ENCODE data around the gene IL2RA.
"Not testable (repeated sequence)": the region's sequence is repeated elsewhere in the genome, so short reads cannot be mapped to it uniquely, and the experiment has no call there.

IL2RA gene

DNA sequence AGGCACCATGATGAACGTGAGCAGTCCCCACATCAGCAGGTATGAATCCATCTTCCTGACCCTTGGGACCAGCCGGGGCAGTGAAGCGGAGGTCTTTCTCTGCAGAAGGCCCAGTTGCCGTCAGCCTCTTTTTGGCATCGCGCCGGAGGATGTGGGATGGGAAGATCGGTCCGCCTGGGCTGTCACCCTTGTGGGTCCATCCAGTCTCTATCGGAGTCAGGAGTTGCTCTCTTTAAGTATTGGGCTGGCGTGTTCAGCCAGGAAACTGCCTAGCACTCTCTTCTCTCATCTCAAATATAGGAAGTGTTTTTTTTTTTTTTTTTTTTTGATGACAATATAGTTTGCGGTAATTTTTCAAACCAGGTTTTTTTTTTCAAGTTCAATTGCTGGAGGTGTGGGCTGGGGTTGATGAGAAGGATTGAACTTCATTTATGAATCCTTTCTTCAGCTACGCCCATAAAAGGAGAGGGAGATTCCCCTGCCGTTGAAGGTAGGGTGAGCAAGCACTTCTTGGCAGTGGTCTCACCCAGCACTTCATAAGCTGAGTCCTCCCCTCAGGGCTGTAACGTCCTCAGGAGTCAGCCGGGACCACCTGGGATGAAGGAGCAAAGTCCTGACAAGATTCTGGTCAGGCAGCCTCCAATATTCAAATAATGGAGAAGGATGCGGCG, at the start of gene IL2RA:
TSS of gene IL2RA (minus strand) at position 267 of the 671 bp plus-strand sequence. CDS start at position 51, 216 bp downstream.
- no peak for DNase-seq

DNA sequence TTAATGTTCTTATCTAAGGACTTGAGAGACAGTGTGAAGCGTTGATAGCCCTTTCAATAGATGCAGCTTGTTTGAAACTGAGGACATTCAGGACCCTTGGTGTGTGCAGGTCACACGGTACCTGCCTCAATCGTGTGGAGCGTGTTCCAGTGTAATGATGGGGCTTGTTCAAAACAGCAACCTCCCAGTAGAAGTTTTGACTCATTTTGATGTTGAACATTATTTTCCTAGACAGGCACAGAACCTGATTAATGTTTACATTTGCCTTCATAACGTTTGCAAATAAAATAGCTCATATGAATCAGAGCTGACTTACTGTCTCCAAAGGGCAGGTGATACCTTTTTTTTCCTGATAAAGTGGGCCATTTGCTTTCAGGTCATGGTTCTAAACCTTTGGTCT, 48.0 kb upstream of the IL2RA start:
- DNase-seq, result no peak

DNA sequence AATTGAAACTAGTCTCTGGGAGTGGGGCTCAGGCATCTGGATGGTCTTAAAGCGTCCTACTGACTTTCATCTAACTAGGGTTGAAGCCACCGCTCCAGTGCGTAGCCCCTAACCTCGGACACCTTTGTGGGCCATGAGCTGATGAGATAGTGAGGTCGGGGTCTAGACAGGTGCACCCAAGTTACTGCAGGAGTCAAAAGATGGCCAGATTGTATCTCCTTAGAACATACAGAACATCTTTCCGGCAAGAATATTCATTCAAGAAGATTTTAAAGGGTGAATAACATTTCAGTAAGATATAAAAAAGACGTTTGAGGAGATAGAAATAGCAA, 47.2 kb upstream of the IL2RA start:
- no peak for DNase-seq

DNA sequence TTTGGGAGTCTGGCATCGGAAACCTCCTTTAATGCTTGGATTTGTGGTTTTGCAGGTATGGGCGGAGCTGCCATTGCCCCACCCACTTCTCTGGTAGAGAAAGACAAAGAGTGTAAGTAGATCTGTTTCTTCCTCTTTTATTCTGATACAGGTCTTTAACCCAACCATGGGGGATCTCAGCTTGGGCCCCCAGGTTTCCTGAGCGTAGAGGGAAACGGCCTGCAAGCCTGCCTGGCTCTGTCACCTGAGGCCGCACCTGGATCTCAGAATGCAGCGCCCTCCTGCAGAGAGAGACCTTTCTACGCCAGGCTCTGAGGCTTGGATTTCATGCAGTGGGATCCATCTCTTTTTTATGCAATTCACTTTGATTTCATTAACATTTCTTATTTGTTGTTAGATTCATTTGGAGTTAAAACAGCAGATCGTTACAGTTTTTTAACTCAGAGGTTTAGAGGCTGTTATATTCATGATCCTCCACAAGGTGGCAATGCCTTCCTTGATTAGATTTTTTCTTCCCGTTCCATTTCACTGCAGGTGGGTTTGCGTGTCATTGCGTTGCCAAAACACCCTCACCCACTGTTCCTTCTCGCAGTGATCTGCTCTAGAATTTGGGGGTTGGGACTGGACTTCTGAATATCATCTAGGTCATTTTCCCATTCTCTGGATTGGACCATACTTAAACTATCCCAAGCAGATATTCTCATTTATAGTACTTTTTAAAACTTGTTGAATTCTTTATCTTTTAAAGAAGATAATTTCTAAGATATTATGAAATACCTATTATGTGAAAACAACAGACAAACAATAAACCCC, 46.7 kb upstream of the IL2RA start:
- no peak for DNase-seq

DNA sequence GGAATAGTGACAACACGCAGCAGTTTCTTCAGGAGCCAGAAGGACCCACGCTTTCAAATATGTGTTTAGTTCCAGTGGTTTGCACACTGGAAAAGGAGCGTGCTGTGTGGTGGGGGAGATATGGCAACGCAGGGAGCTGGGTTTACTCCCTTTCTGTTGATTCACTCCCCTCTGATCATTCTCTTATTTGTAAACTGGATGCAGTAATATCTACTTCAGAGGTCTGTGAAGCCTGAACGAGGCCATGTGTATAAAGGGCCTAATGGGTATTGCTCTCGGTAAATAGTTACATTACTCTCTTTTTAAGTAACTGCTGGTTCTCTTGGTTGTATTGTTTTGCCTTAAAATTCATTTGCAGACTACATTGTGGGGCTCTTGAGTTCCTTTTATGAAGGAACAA, 45.9 kb upstream of the IL2RA start:
- no peak for DNase-seq

DNA sequence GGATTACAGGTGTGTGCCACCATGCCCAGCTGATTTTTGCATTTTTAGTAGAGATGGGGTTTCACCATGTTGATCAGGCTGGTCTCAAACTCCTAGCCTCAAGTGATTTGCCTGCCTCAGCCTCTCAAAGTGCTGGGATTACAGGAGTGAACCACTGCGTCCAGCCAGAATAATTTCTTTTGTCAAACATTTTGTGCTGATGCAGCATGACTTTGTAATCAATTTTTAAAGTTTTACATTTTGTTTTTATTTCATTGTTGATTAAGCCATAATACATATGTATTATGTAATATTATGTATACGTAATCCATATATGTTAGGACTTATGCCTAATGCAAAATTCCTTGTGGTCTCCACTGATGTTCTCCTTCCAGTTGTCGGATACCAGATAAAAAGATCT, 45.4 kb upstream of the IL2RA start:
- DNase-seq, result not testable (repeated sequence)

DNA sequence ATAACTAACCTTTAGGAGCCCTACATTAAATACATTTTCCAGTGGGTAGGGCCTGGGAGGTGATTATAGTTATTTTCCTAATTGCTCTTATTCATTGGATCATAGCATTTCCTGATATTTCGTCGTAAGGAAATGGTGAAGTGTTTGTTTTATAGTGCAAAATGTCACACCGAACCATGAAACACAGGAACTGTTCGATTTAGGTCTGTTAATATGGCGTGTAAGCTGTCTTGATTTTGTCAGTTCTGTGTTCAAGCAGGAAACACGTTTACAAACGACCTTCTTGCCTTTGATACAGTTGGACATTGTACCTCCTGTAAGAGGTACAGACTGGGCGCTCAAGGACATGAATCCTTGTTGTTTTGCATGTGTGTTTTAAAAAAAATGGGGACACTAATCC, 41.4 kb upstream of the IL2RA start:
- DNase-seq, result no peak

DNA sequence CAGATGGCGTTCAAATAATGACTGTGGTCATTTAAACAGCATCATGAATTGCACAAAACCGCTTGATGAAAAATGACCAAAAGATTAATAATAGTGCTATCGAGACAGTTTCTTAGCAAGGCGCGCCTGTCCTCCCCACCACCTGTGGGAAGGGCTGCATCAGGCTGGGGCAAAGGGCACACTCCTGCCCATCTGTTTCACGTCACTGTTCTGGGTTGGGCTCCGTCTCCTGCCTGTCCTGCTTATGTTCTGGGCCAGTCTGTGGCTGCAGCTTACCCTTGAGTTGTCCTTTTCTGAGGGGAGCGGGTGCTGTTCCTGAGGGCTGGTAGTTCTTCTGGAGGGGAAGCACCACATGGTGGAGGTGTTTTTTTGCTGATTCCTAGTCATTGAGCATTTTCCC, 40.0 kb upstream of the IL2RA start:
- no peak for DNase-seq

DNA sequence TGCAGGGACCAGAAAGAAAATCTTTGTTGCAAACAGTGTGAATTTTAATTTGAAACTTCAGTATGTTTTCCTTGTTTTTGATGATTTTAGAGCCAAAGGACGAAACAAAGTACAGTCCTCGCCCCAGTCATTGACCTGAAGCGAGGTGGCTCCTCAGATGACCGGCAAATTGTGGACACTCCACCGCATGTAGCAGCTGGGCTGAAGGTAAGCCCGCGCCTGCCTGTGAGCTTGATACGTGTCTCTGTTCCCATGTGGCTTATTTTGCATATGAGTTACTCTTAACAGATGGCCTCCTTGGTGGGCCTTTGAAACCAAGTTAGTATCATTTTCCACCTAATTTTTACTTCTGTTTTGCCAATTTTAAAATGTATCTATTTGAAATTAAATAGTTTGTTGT, 39.0 kb upstream of the IL2RA start:
- no peak for DNase-seq

DNA sequence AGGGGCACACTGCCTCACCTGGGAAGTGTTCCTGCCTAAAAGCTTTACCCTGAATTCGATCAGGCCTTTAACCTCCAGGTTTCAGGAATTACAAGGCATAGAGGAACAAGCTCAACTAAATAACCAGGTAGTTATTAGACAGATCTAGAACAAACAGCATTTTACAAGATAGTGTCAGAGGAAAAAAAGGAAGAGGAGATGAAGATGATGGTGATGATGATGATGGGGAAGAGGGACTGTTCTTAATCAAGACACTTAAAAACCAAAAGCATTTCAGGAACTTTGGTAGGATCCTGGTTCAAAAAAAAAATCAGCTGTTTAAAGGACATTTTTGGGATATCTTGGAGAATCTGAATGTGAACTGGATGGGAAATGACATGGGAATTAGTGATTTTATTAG, 38.2 kb upstream of the IL2RA start:
- DNase-seq, result no peak

DNA sequence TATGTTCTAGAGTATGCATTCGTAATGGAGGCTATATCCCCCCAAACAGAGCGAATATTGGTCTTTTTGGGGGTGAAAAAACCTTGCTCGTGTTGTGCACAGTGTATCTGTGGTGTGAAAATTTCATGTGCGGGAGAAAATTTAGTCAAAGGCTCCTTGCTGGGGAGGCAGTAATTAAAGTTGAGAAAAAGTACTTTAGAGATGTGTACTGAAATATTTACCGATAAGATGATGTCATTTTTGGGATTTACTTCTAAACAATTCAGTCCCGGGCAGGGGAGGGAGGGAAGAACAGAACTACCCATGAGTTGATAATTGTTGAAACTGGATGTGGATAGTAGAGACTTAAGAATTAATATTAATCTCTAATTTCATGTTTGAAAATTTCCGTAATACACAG, 36.0 kb upstream of the IL2RA start:
- DNase-seq, result no peak

DNA sequence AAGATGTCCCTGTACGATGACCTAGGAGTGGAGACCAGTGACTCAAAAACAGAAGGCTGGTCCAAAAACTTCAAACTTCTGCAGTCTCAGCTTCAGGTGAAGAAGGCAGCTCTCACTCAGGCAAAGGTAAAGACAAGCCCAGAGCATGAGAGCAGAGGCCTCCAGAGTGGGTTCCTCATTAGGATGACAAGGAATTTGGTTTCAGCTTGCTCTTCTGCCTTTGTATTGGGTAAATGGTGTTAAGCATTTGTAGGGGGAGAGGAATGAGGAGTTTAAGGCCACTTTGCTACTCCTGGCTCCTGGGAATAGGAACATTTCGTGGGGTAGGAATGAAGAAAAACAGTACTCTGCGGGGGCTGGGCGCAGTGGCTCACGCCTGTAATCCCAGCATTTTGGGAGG, 34.9 kb upstream of the IL2RA start:
- no peak for DNase-seq

DNA sequence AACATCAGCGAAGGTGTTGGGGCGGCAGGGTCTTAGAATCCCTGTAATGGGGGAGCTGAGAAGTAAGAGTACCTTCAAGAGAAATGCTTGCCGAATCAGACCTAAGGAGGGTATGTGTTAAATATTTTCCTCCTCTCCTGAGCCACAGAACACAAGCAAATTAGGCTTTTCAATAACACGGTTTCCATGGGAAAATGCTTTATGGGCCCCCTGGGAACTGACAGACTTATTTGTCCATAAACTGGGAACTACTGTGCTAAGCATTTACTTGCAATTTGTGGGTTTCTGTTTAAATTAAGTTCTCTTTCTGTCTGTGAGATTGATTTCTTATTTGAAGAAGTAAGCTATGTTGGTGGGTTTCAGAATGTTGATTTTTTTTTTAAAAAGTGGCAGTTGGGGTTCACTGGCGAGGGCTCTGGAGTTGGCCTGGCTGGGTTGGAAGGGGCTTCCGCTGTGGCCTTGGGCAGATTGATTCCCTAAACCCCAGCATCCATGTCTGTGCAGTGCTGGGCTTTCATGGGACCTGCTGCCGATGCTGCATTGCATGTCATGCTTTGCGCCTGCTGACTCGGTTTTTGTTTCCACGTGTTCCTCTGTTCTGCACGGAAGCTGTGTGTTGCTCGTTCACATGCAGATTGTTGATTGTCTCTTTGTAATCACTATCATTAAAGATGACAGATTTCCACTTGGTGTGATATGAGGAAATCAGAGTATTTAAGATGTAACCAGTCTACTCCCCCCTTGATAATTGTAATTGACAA, 33.8 kb upstream of the IL2RA start:
- no peak for DNase-seq

DNA sequence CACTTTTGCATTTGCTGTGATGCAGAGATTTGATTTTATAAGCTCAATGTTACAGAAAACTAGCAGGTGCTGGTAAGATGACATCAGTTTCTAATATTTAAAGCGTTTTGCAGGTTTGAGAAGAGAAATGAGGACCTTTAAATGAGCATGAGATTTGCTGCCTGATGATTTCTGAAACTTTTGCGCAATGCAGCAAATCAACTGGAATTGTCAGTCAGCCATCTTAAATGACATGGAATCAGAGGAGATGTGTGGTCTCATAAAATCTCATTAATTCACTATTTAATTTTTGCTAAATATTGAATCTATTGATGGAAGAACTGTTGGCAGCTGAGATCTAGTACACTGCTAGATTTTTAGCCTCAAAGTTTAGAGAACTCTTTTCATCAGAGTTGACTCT, 30.6 kb upstream of the IL2RA start:
- DNase-seq, result no peak

DNA sequence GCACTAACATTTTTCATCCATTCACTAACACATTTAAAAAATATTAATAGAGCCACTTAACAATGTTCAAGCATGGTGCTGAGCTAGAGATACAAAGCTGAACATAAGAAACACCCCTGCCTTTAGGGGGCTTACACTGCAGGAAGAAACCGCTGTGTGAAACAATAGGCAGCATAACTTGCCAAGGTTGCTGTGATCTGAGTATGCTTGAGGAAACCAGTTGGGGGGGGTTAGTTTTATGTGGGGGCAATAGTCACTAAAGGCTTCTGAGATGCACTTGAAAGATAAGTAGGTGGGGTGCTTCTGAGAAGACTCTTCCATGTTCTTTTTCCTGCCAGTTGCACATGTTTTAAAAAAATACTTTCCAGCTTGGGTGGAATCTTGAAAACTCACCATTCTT, 29.5 kb upstream of the IL2RA start:
- no peak for DNase-seq

DNA sequence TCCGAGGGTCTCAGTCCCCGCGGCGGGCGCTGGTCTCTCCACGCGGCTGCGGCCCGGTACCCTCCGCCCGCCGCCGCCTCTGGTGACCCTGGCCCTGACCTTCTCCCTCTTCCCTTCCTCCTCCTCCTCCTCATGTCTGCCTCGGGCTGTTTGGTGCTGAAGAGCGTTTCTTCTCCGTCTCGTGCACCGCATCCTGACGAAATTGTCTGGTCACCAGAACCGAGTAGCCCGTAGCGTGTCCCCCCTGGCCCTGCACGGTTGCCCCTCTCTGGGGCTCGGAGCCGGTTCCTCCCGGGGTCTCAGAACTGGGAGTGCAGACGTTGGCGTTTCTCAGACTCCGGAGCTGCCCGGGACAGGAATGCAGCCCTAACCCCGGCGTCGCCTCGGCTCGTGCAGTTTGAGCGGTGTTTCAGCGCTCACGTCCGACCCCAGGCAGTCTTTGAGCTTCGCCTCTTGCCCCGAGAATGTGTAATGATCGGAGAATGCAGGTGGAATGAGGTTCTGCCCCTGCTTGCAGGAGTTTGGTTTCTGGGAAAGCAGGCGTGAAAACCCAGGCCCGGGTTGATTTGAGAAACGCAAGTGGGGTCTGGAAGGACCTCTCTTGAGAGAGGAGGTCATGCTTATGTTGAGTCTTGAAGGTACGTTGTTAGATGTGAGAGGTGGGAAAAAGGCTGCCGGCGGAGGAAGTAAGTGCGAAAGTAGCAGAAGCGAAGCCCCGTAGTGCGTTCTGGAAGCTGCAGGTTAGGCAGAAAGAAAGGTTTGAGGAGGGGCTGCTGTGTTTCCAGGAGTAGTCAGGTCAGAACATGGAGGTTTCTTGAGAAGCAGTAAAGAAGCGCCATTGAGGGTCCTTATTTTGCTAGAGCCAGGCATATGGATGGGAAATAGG, 27.4 kb upstream of the IL2RA start:
- no peak for DNase-seq

DNA sequence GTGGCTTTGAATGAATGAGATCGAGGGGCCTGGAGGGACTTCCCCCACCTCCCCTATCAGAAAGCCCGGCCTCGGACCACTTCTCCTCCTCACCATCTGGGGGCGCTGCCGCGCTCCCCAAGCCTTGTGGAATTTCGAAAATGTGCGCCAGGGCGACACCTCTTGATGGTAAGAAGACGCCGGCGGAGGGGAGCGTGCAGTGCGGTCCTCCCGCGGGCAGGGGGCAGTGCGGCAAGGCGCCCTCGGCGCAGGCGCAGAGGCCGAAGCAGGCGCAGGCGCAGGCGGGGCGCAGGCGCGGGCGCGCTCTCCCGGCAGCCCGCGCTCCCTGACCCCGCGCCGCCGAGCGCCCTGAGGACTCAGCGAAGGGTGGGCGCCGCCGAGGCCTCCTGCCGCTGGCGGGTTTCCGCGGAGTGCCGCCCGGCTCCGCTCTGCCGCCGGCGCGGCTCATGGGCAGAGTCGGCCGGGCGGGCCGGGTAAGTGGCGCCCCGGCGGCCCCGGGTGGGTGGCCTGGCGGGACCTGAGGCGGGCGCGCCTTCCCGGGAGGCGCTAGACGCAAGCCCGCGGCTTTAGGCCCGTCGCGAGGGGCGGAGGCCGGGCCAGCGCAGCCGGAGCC, 26.7 kb upstream of the IL2RA start, which contains the start of gene RBM17:
TSS of gene RBM17 (plus strand) at position 314 of the 613 bp plus-strand sequence. CDS start 8,032 bp downstream, outside the sequence.
- DNase-seq, result peak; percentile 90

DNA sequence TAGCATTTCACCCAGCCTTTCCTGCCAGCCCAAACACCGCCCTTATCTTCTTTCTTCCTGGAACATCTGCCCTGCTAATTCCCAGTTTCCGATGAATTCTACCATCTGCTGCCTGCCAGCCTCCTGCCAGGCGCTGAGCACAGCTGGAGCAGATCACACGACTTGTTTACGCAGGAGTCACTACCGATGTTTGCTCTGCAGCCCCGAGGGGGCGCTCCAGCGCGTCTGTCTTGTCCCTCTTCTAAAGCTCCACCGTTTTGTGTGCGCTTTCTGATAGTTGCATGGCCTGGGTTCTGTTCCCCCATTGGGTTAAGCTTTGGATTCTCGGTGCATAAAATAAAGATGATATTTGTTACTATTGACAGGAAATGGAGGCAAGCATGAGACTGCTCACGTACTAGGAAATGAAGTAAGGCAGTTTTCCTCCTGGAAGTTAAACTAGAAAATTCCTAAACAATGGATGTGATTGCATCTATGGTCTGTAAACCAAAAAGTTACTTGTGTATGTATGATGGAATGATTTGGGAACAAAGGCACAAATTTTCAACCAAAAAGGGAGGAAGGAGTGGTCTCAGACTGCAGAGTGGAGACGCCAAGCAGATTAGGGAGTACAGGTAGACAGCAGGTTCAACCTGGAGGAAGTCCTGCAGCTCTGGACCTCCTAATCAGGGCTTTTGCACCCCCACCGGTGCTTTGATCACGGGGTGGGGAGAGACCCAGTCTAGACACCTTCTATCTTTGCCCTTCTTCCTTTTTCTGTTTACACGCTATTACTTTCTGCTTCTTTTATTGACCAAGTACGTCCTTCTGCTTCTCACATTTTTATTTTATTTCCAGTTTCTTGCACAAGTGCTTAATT, 24.4 kb upstream of the IL2RA start:
- DNase-seq, result peak; percentile 86

DNA sequence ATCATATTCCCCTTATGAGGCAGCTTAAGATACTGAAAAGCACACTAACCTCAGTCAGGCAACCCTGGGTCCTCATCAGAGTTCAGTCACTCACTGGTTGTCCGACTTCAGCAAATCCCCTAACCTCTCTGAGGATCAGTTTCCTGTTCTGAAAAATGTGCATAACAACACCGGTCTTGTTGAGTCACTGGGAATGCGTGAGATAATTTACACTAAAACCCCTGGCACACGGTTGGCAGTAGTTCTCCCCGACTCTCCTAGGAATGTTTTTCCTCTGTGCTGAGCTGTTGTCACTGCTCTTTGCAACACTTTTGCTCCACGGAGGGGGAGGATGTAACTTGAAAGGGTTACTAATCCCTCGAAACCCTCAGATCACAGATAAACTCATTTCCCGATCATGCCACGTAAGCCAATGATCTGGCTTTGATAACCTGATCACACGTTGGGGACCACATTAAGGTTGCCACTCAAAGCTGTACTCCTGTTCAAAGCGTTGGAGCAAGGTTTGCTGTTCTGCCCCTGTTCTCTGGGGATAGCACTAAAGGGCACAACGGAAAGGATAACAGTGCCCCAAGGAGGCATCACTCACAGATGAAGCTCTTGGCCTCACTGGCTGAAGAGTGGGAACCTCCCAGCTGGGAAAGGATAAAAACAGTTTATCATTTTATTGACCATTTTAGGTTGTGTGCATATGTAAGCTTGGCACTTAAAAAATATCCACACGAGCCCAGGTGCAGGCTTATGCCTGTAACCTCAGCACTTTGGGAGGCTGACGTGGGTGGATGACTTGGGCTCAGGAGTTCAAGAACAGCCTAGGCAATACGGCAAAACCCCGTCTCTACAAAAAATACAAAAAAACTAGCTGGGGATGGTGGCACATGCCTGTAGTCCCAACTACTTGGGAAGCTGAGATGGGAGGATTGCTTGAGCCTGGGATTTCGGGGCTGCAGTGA, 21.6 kb upstream of the IL2RA start:
- no peak for DNase-seq

Measured in NCI-H345 (cell line).